PFSK-1 (cell line): ENCODE measurements around the gene NATD1.

Experiments used
- FOXP2 ChIP-seq: optimal IDR thresholded peaks from 2 replicates; pipeline ENCODE3; 2011; ENCODE audit warnings: borderline replicate concordance, control low read depth, inconsistent platforms; ENCODE audit not compliant: insufficient read depth; ENCODE audit errors: extremely low read length, extremely low read depth
- POLR2AphosphoS5 ChIP-seq: IDR thresholded peaks from 2 replicates; pipeline ENCODE4 v1.6.1; 2012; ENCODE audit warnings: low read depth, mild to moderate bottlenecking, control low read depth, low read length, moderate library complexity
- REST ChIP-seq, 2 experiments: IDR thresholded peaks; 2 replicates each; pipeline versions ENCODE4 v1.6.1 to v1.8.0; 2011 to 2012; ENCODE audit warnings: low read depth in 2 of 2, low read length in 2 of 2, control low read depth in 1 of 2, inconsistent platforms in 1 of 2, mild to moderate bottlenecking in 1 of 2, moderate library complexity in 1 of 2; ENCODE audit not compliant: insufficient read depth in 1 of 2
- SIN3A ChIP-seq: IDR thresholded peaks from 2 replicates; pipeline ENCODE4 v1.6.1; 2012; ENCODE audit warnings: mild to moderate bottlenecking, low read length, moderate library complexity, borderline replicate concordance; ENCODE audit not compliant: insufficient read depth
- TAF1 ChIP-seq: IDR thresholded peaks from 2 replicates; pipeline ENCODE4 v1.6.1; 2012; ENCODE audit warnings: low read length, control low read depth, borderline replicate concordance; ENCODE audit not compliant: insufficient read depth

The NATD1 gene

GRCh38 chr17:21296097-21297025, 43.2 kb upstream of the NATD1 start:
- TF ChIP-seq SIN3A (no peak), TAF1 (no peak), REST (IDR thresholded peaks at IDR 0.05; ENCODE audit: insufficient read depth in 1 of 2, low read depth in 2 of 2, low read length in 2 of 2) (no peak)

- no peak for TF ChIP-seq SIN3A
- no peak for TF ChIP-seq POLR2AphosphoS5
- peak; percentile 8 for TF ChIP-seq FOXP2
- TF ChIP-seq REST (IDR thresholded peaks at IDR 0.05; ENCODE audit: insufficient read depth in 1 of 2, low read depth in 2 of 2, low read length in 2 of 2): no peak
- TF ChIP-seq TAF1: no peak
Measured at GRCh38 chr17:21295036-21295952, 42.1 kb upstream of the NATD1 start.

- TF ChIP-seq REST (IDR thresholded peaks at IDR 0.05; ENCODE audit: insufficient read depth in 1 of 2, low read depth in 2 of 2, low read length in 2 of 2) (no peak), SIN3A (no peak), FOXP2 (no peak), TAF1 (no peak), POLR2AphosphoS5 (no peak)
Measured at GRCh38 chr17:21294321-21295035, 41.3 kb upstream of the NATD1 start.

- TF ChIP-seq FOXP2 (no peak), SIN3A (no peak), TAF1 (no peak), REST (IDR thresholded peaks at IDR 0.05; ENCODE audit: insufficient read depth in 1 of 2, low read depth in 2 of 2, low read length in 2 of 2) (no peak), POLR2AphosphoS5 (no peak)
Measured at GRCh38 chr17:21293831-21294210, 40.6 kb upstream of the NATD1 start.
